Activated T-helper 9 cell treated with anti-CD3 and anti-CD28 coated beads, Interleukin-2, amount 50 U/mL, for 16 hours (primary cell): Measurements from ENCODE around the gene PRKACA.
"Not testable (repeated sequence)": the region's sequence is repeated elsewhere in the genome, so short reads cannot be mapped to it uniquely, and the experiment has no call there.

Experiments
- DNase-seq: peaks from one replicate; pipeline ENCODE4 v3.0.0-alpha.2; 2020; ENCODE audit warnings: low read depth

Gene PRKACA

GRCh38 chr19:14042659-14043608 lies 74.6 kb downstream of the PRKACA start:
- not testable (repeated sequence) for DNase-seq
